ENCODE results near the gene CDK10.
"Not testable (repeated sequence)": the region's sequence is repeated elsewhere in the genome, so short reads cannot be mapped to it uniquely, and the experiment has no call there.

Gene CDK10

DNA sequence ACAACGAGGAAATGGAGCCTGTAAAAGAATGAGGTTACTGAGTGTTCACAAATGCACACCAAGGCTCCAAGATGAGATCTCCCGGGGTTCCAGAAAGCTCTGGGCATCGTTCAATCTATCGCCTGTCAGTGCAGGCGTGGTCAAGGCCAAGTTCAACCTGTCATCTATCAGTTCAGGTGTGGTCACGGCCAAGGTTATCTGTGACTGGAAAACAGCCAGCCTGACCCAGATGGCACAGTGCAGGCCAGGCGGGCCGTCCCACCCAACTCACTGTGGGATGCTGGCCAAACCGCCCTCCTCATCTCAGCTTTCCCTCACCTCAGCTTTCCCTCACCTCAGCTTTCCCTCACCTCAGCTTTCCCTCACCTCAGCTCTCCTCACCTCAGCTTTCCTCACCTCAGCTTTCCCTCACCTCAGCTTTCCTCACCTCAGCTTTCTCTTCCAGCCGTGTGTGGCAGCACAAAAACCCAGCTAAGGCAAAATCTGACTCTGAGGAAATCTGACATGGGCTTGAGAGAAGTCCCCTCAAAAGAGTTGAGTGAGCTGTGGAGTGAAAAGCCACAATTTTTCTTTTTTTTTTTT is 31.3 kb upstream of the CDK10 start:
- H3K27ac ChIP-seq (ENCODE audit: low read depth, low read length): no peak overlapping the region
- H3K9ac ChIP-seq (ENCODE audit: low read length): no peak overlapping the region
- H3K36me3 ChIP-seq (ENCODE audit: control insufficient read depth, insufficient read depth, low read length): peaks cover 3% of the 10 kb centered on the region
- H3K4me1 ChIP-seq (ENCODE audit: control insufficient read depth, insufficient read depth, low read length): peaks cover 12% of the 10 kb centered on the region
- H3K27me3 ChIP-seq (ENCODE audit: control insufficient read depth, insufficient read depth, low read length): no peaks in the 10 kb centered on the region
- H3K4me3 ChIP-seq (ENCODE audit: low read length): no peak overlapping the region

DNA sequence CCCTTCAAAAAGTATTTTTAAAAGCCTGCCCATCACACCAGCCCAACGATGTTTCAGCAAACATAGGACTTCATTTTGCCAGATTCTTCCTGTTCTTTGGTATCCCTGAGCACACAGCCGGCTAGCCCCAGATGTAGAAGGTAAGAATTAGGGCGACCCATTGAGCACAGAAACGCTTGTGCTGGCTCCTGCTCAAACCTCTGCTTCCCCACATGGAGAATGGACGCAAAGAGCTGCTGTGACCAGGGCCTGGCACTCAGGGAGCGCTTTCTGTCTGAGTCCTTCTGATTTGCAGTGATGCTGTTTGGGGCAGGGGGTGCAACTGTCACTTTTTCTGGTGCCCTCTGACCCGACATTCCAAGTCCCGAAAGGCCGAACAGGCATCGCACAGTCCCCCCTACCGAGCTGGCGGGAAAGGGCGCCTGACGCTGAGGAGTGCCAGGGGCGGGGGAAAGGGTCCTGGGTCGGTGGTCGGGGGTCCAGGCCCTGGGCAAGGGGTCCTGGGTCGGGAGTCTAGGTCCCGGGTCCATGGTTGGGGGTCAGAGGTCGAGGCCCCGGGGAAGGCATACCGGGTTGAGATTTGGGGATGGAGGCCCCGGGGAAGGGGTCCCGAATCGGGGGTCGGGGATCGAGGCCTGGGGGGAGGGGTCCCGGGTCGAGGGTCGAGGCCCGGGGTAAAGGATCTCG is 29.9 kb upstream of the CDK10 start:
- Histone ChIP-seq H3K27ac (ENCODE audit: low read depth, low read length) (no peak overlapping the region), H3K27me3 (ENCODE audit: control insufficient read depth, insufficient read depth, low read length) (no peaks in the 10 kb centered on the region), H3K9ac (ENCODE audit: low read length) (no peak overlapping the region), H3K4me1 (ENCODE audit: control insufficient read depth, insufficient read depth, low read length) (peaks cover 12% of the 10 kb centered on the region), H3K4me3 (ENCODE audit: low read length) (peak overlapping the region; percentile 98), H3K36me3 (ENCODE audit: control insufficient read depth, insufficient read depth, low read length) (peaks cover 5% of the 10 kb centered on the region)

DNA sequence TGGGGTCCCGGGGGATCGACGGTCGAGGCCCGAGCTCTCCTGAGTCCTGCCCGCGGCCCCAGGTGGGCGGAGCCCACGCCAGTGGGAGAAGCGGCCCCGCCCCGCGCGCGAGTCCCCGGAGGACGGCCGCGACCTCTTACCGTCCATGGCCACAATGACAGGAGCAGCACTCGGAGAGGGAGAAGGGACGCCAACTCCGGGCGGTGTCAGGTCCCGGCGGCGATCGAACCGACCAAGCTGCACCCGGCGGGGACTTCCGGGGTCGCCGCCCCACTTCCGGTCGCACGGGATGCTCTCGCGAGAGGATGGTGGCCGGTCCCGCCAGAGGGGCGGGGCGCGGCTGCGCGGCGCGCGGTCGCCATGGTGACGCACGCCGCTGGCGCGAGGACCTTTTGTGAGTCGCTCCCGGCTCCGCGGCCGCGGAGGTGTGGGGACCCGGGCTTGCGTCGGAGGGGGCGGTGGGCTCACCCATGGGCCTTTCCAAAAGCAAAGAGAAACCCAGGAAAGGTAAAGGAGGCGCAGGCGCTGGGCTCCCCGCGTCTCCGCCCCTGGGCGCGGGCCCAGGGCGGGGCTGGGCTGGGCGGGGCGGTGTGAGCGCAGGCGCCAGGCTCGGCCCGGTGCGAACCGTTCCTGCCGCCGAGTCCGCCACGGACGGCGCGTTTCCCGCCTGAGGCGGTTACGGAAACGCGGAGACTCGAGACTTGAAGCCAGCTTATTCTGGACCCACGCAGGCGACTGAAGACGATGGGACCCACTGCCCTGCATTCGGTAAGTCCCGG is 28.9 kb upstream of the CDK10 start, which contains the start of the genes CHMP1A and SPATA33:
CHMP1A (minus strand) TSS at position 267 of the 779 bp plus-strand sequence; CDS start at position 147, 120 bp downstream.
SPATA33 (plus strand) TSS at position 395 of the 779 bp plus-strand sequence; CDS start at position 471, 76 bp downstream.
- Histone ChIP-seq H3K27ac (ENCODE audit: low read depth, low read length) (peak within 1 kb of the TSS; percentile 75), H3K9ac (ENCODE audit: low read length) (peak within 1 kb of the TSS; percentile 62), H3K4me3 (ENCODE audit: low read length) (peak within 1 kb of the TSS; percentile 98)

DNA sequence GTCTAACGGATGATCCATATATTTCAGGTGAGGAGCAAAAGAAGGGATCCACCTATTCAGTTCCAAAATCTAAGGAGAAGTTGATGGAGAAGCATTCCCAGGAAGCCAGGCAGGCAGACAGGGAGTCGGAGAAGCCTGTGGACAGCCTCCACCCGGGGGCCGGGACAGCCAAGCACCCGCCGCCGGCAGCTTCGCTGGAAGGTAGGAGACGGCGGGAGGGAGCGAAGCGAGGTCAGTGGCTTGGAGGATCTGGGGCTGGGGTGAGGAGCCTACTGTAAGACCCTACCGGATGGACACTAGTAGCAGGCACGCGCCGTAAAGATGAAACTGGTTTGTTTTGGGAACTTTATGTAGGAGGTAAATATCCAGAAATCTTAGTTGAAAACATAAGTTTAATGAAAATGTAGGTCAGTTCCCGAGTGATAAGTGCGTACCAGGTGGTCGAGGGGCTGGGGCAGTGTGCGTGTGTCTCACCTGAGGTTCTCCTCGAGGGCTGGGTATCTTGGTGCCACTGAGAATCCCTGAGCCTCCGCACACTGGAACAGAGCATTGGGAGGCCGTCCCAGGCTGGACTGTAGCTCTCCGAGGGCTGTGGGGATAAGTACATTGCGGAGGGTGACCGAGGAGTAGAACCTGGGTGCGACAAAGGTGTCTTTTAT is 28.1 kb upstream of the CDK10 start:
- Histone ChIP-seq H3K27me3 (ENCODE audit: control insufficient read depth, insufficient read depth, low read length) (no peaks in the 10 kb centered on the region), H3K4me1 (ENCODE audit: control insufficient read depth, insufficient read depth, low read length) (peaks cover 12% of the 10 kb centered on the region), H3K36me3 (ENCODE audit: control insufficient read depth, insufficient read depth, low read length) (peaks cover 5% of the 10 kb centered on the region), H3K27ac (ENCODE audit: low read depth, low read length) (peak overlapping the region; percentile 58), H3K4me3 (ENCODE audit: low read length) (peak overlapping the region; percentile 98), H3K9ac (ENCODE audit: low read length) (peak overlapping the region; percentile 57)

More for the DNA sequence above, 28.9 kb upstream of the CDK10 start, which contains the start of the genes CHMP1A and SPATA33:
- peaks cover 12% of the 10 kb centered on the region for H3K4me1 ChIP-seq (ENCODE audit: control insufficient read depth, insufficient read depth, low read length)
- no peaks in the 10 kb centered on the region for H3K27me3 ChIP-seq (ENCODE audit: control insufficient read depth, insufficient read depth, low read length)
- peaks cover 5% of the 10 kb centered on the region for H3K36me3 ChIP-seq (ENCODE audit: control insufficient read depth, insufficient read depth, low read length)

DNA sequence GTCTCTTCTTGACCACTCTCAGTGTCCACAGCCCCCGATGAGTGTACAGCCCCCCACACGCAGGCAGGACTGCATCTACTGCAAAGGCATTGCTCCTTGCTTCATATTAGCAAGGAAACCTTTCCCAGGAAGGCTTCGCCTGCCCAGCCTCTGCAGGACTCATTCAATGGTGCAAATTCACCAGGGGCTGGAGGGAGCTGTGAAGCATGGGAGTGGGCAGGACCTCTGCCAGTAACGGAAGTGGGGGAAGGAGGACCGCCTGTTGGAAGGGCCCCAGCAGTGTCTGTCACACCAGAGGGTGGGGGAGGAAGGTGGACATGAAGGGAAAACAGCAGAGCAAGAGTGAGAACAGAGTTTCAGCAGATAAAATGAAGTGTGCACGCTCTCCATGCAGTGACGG is 26.3 kb upstream of the CDK10 start:
- Histone ChIP-seq H3K27ac (ENCODE audit: low read depth, low read length) (no peak overlapping the region), H3K36me3 (ENCODE audit: control insufficient read depth, insufficient read depth, low read length) (peaks cover 5% of the 10 kb centered on the region), H3K4me1 (ENCODE audit: control insufficient read depth, insufficient read depth, low read length) (peaks cover 12% of the 10 kb centered on the region), H3K9ac (ENCODE audit: low read length) (no peak overlapping the region), H3K27me3 (ENCODE audit: control insufficient read depth, insufficient read depth, low read length) (no peaks in the 10 kb centered on the region), H3K4me3 (ENCODE audit: low read length) (no peak overlapping the region)

DNA sequence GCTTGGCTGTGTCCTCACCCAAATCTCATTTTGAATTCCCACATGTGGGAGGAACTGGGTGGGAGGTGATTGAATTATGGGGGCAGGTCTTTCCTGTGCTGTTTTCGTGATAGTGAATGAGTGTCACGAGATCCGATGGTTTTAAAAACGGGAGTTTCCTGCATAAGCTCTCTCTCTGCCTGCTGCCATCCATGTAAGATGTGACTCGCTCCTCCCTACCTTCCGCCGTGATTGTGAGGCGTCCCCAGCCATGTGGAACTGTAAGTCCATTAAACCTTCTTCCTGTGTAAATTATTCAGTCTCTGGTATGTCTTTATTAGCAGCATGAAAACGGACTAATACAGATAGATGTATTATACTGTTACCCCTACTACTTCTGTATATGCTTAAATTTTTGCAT is 25.3 kb upstream of the CDK10 start:
- Histone ChIP-seq H3K9ac (ENCODE audit: low read length) (no peak overlapping the region), H3K36me3 (ENCODE audit: control insufficient read depth, insufficient read depth, low read length) (peaks cover 5% of the 10 kb centered on the region), H3K27ac (ENCODE audit: low read depth, low read length) (no peak overlapping the region), H3K27me3 (ENCODE audit: control insufficient read depth, insufficient read depth, low read length) (no peaks in the 10 kb centered on the region), H3K4me3 (ENCODE audit: low read length) (no peak overlapping the region), H3K4me1 (ENCODE audit: control insufficient read depth, insufficient read depth, low read length) (peaks cover 12% of the 10 kb centered on the region)

DNA sequence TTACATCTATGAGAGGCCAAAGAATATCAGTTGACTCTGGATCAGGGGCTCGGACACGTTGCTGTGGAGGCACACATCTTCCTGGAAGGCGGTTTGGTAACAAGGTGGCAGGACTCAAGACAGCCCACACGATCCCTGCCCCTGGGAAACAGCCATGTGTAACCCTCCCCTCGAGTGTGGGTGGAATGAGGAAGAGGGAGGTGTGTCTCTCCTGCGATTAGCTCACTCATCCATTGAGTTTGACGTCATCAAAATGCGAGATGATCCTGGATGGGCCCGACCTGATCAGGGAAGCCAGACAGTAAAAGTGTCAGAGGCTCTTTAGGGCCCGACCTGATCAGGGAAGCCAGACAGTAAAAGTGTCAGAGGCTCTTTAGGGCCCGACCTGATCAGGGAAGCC is 22.3 kb upstream of the CDK10 start:
- not testable (repeated sequence) for H3K4me3 ChIP-seq (ENCODE audit: low read length); H3K4me1 ChIP-seq (ENCODE audit: control insufficient read depth, insufficient read depth, low read length); H3K27ac ChIP-seq (ENCODE audit: low read depth, low read length); H3K27me3 ChIP-seq (ENCODE audit: control insufficient read depth, insufficient read depth, low read length); H3K9ac ChIP-seq (ENCODE audit: low read length); H3K36me3 ChIP-seq (ENCODE audit: control insufficient read depth, insufficient read depth, low read length)

DNA sequence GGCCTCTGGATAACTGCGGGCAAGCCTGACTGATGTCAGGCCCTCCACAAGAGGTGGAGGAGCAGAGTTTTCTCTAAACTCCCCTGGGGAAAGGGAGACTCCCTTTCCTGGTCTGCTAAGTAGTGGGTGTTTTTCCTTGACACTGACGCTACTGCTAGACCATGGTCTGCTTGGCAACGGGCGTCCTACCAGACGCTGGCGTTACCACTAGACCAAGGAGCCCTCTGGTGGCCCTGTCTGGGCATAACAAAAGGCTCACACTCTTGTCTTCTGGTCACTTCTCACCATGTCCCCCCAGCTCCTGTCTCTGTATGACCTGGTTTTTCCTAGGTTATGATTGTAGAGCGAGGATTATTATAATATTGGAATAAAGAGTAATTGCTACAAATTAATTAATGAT is 19.5 kb upstream of the CDK10 start:
- H3K27ac ChIP-seq (ENCODE audit: low read depth, low read length); H3K27me3 ChIP-seq (ENCODE audit: control insufficient read depth, insufficient read depth, low read length); H3K9ac ChIP-seq (ENCODE audit: low read length); H3K4me1 ChIP-seq (ENCODE audit: control insufficient read depth, insufficient read depth, low read length); H3K4me3 ChIP-seq (ENCODE audit: low read length); H3K36me3 ChIP-seq (ENCODE audit: control insufficient read depth, insufficient read depth, low read length): not testable (repeated sequence)

DNA sequence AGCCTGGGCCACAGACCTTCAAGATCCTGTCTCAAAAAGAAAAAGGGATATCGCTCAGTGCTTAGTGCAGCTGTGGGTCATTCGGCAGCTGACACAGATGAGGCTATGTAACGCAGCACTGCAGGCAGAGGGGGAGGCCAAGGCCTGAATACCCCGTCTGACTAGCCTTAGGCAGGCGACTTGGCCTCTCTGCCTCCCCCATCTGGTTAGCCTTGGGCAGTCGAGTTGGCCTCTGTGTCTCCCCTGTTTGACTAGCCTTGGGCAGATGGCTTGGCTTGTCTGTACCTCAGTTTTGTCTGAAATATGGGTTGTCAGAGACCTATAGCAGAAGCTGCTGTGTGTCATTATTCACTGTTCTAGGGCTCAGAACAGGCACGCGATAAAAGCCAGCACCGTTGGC is 18.9 kb upstream of the CDK10 start:
- Histone ChIP-seq H3K4me1 (ENCODE audit: control insufficient read depth, insufficient read depth, low read length) (no peaks in the 10 kb centered on the region), H3K4me3 (ENCODE audit: low read length) (no peak overlapping the region), H3K9ac (ENCODE audit: low read length) (no peak overlapping the region), H3K27me3 (ENCODE audit: control insufficient read depth, insufficient read depth, low read length) (no peaks in the 10 kb centered on the region), H3K27ac (ENCODE audit: low read depth, low read length) (no peak overlapping the region), H3K36me3 (ENCODE audit: control insufficient read depth, insufficient read depth, low read length) (no peaks in the 10 kb centered on the region)

DNA sequence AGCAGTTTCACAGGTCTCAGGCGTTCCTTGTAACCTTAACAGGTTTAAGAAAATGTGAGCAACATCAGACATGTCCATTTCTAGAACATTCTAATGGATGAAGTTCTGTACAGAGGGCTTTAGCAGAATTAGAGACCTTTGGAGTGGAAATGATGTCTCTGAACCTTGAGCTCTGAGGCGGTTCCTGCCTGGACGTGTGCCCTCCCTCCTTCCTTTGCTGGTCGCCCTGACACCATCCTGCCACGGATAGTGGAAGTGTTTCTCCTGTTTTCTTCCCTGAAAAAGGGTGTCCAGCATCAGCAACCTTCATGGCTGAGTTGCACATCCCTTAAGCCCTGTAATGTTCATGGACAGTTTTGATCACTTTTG is 17.7 kb upstream of the CDK10 start:
- no peak overlapping the region for H3K27ac ChIP-seq (ENCODE audit: low read depth, low read length)
- H3K4me3 ChIP-seq (ENCODE audit: low read length): no peak overlapping the region
- H3K36me3 ChIP-seq (ENCODE audit: control insufficient read depth, insufficient read depth, low read length): no peaks in the 10 kb centered on the region
- H3K27me3 ChIP-seq (ENCODE audit: control insufficient read depth, insufficient read depth, low read length): no peaks in the 10 kb centered on the region
- no peak overlapping the region for H3K9ac ChIP-seq (ENCODE audit: low read length)
- no peaks in the 10 kb centered on the region for H3K4me1 ChIP-seq (ENCODE audit: control insufficient read depth, insufficient read depth, low read length)

DNA sequence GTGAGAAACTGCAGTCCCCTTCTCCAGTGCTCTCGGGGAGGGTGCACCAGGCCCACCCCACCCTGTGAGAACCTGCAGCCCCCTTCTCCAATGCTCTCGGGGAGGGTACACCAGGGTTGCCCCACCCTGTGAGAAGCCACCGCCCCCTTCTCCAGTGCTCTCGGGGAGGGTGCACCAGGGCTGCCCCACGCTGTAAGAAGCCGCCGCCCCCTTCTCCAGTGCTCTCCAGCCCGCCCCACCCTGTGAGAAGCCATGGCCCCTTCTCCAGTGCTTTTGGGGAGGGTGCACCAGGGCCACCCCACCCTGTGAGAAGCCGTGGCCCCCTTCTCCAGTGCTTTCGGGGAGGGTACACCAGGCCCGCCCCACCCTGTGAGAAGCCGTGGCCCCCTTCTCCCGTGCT is 16.7 kb upstream of the CDK10 start:
- Histone ChIP-seq H3K27ac (ENCODE audit: low read depth, low read length) (no peak overlapping the region), H3K4me1 (ENCODE audit: control insufficient read depth, insufficient read depth, low read length) (no peaks in the 10 kb centered on the region), H3K27me3 (ENCODE audit: control insufficient read depth, insufficient read depth, low read length) (no peaks in the 10 kb centered on the region), H3K4me3 (ENCODE audit: low read length) (no peak overlapping the region), H3K9ac (ENCODE audit: low read length) (no peak overlapping the region), H3K36me3 (ENCODE audit: control insufficient read depth, insufficient read depth, low read length) (no peaks in the 10 kb centered on the region)

Data from rectal smooth muscle tissue (tissue), 1 donor.